ENCODE data around the gene HDAC6. TPM values are rescaled to one million over a fixed set of nuclear protein-coding genes. Genes with fewer than 3 reads are reported as not detected.
A peak's percentile ranks its signal among the peaks of the same experiment; 100 is the strongest.

The HDAC6 gene
- total RNA-seq, 4 donors from 2014 or later = 74.4 to 105 (median 93.3) TPM

GRCh38 chrX:48826876-48827653, 25.2 kb downstream of the HDAC6 start:
- TF ChIP-seq POLR2AphosphoS5 (IDR thresholded peaks at IDR 0.05) (no peak), POLR2A (IDR thresholded peaks at IDR 0.05) (no peak), EP300 (IDR thresholded peaks at IDR 0.05; ENCODE audit: low read depth) (no peak), CTCF (IDR thresholded peaks at IDR 0.05) (no peak)
- Histone ChIP-seq H3K4me3 (no peak overlapping the region), H3K27ac (no peak overlapping the region), H3K9me3 (no peaks in the 10 kb centered on the region), H3K36me3 (no peaks in the 10 kb centered on the region), H3K27me3 (peaks cover 14% of the 10 kb centered on the region), H3K4me1 (peaks cover 0 to 5% (median 0%) of the 10 kb centered on the region in 4 donors)
- intact Hi-C loops (cut with DNase I; ENCODE audit: low total_unique reads) = no loop called here
- WGBS, 2 donors (ENCODE audit: low coverage in 1 of 2) = 68 to 78% methylated on average over 4 to 70 of the region's 73 CpGs
- in situ Hi-C loops (cut with MboI; ENCODE audit: low pct_ligation_motif_present in 1 of 4, low pct_unique_long_range_greater_than_20kb in 1 of 4, low sequenced_read_pairs in 3 of 4) = no loop called here
- DNase-seq = no peak

- peaks cover 0 to 5% (median 0%) of the 10 kb centered on the region in 4 donors for H3K4me1 ChIP-seq
- no peak overlapping the region for H3K27ac ChIP-seq
- no peaks in the 10 kb centered on the region for H3K36me3 ChIP-seq
- in situ Hi-C loops (cut with MboI; ENCODE audit: low pct_ligation_motif_present in 1 of 4, low pct_unique_long_range_greater_than_20kb in 1 of 4, low sequenced_read_pairs in 3 of 4) (no loop called here), intact Hi-C loops (cut with DNase I; ENCODE audit: low total_unique reads) (no loop called here)
- no peak overlapping the region for H3K4me3 ChIP-seq
- WGBS, 2 donors (ENCODE audit: low coverage in 1 of 2) = 63 to 87% methylated on average over 1 to 4 of the region's 4 CpGs
- H3K9me3 ChIP-seq = no peaks in the 10 kb centered on the region
- no peak for DNase-seq
- no peak for TF ChIP-seq POLR2AphosphoS5 (IDR thresholded peaks at IDR 0.05)
- no peak for TF ChIP-seq CTCF (IDR thresholded peaks at IDR 0.05)
- no peak for TF ChIP-seq EP300 (IDR thresholded peaks at IDR 0.05; ENCODE audit: low read depth)
- no peak for TF ChIP-seq POLR2A (IDR thresholded peaks at IDR 0.05)
- peaks cover 17% of the 10 kb centered on the region for H3K27me3 ChIP-seq
Measured at GRCh38 chrX:48827654-48827968, 25.7 kb downstream of the HDAC6 start.

GRCh38 chrX:48829016-48829735, 27.3 kb downstream of the HDAC6 start:
- no peak for DNase-seq
- TF ChIP-seq EP300 (IDR thresholded peaks at IDR 0.05; ENCODE audit: low read depth) = no peak
- TF ChIP-seq POLR2A (IDR thresholded peaks at IDR 0.05) = no peak
- no peak for TF ChIP-seq CTCF (IDR thresholded peaks at IDR 0.05)
- TF ChIP-seq POLR2AphosphoS5 (IDR thresholded peaks at IDR 0.05) = no peak
- Histone ChIP-seq H3K27me3 (peaks cover 30% of the 10 kb centered on the region), H3K4me1 (peaks cover 0 to 5% (median 0%) of the 10 kb centered on the region in 4 donors), H3K4me3 (no peak overlapping the region), H3K36me3 (no peaks in the 10 kb centered on the region), H3K9me3 (no peaks in the 10 kb centered on the region), H3K27ac (no peak overlapping the region)
- WGBS, 2 donors (ENCODE audit: low coverage in 1 of 2) = 85% methylated on average over 24 of the region's 24 CpGs; no CpG with 5 or more reads in 1 of the 2 donors
- intact Hi-C loops (cut with DNase I; ENCODE audit: low total_unique reads) (no loop called here), in situ Hi-C loops (cut with MboI; ENCODE audit: low pct_ligation_motif_present in 1 of 4, low pct_unique_long_range_greater_than_20kb in 1 of 4, low sequenced_read_pairs in 3 of 4) (no loop called here)

GRCh38 chrX:48831136-48831908, 29.5 kb downstream of the HDAC6 start:
- peak overlapping the region in 1 of 4 donors; percentile 7 for H3K4me3 ChIP-seq
- H3K9me3 ChIP-seq = no peaks in the 10 kb centered on the region
- no peak for DNase-seq
- H3K36me3 ChIP-seq = no peaks in the 10 kb centered on the region
- in situ Hi-C loops (cut with MboI; ENCODE audit: low pct_ligation_motif_present in 1 of 4, low pct_unique_long_range_greater_than_20kb in 1 of 4, low sequenced_read_pairs in 3 of 4) (no loop called here), intact Hi-C loops (cut with DNase I; ENCODE audit: low total_unique reads) (no loop called here)
- peaks cover 0 to 11% (median 3%) of the 10 kb centered on the region in 4 donors for H3K4me1 ChIP-seq
- WGBS, 2 donors (ENCODE audit: low coverage in 1 of 2) = 51% methylated on average over 58 of the region's 58 CpGs; no CpG with 5 or more reads in 1 of the 2 donors
- no peak overlapping the region for H3K27ac ChIP-seq
- no peak for TF ChIP-seq POLR2A (IDR thresholded peaks at IDR 0.05)
- no peak for TF ChIP-seq EP300 (IDR thresholded peaks at IDR 0.05; ENCODE audit: low read depth)
- TF ChIP-seq CTCF (IDR thresholded peaks at IDR 0.05) = no peak
- TF ChIP-seq POLR2AphosphoS5 (IDR thresholded peaks at IDR 0.05) = no peak
- H3K27me3 ChIP-seq = peaks cover 49% of the 10 kb centered on the region

All from transverse colon (tissue), 4 donors.